ENCODE data around the gene NOXO1. TPM values are rescaled to one million over a fixed set of nuclear protein-coding genes. Genes with fewer than 3 reads are reported as not detected.
"Not testable (repeated sequence)": the region's sequence is repeated elsewhere in the genome, so short reads cannot be mapped to it uniquely, and the experiment has no call there.

Gene NOXO1
- polyA plus RNA-seq, 4 donors = 3.1 to 30.5 (median 10.8) TPM

DNA sequence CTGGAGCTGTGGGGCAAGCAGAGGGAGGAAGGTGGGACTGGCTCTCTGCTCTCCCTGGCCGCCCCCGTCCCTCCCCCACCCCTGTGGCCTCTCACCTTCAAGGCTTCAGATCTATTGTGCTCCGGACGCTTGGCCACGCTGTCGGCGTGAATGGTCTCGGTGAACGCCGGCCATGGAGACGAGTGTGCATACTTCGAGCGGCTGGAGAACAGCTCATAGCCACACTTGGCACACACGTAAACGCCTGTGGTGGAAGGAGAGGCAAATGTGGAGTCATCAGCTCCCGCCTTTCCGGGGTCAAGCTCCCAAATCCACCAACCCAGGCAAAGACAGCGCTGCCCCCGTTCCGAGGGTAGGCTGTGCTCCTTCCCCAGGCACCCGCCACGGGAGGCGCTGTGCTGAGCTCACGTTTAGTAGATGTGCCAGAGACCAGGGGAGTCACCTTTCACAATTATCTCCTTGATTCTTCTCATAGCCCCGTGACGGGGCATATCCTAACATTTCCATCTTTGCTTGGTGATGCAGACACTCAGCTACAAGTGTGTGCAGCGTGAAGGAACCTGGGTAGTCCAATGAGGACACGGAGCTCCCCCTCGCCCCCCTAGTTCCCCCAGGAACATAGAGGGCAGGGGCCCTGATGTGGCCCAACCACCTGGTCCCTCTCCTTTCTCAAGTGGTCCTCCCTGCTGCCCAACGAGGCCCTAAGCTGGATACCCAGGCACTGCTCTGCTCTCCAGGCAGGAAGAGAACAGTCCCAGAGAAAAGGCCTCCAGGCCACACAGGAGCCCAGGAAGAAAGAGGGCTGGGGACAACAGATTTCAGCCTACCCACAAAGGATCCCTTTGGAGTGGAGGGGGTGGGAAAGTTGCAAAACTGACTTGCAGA is 39.9 kb downstream of the NOXO1 start:
- peak overlapping the region; percentile 32 to 87 (median 47) for H3K27ac ChIP-seq (ENCODE audit: low read depth in 1 of 3, low read length in 2 of 3)
- WGBS, 3 donors = 73 to 82% (median 76%) methylated on average over 28 to 30 of the region's 30 CpGs
- DNase-seq = no peak
- H3K4me1 ChIP-seq (ENCODE audit: control insufficient read depth in 3 of 3, insufficient read depth in 2 of 3, low read depth in 1 of 3, low read length in 2 of 3) = peaks cover 0 to 44% (median 2%) of the 10 kb centered on the region in 3 donors
- H3K27me3 ChIP-seq (ENCODE audit: control insufficient read depth in 3 of 3, insufficient read depth in 3 of 3, low read length in 3 of 3) = no peaks in the 10 kb centered on the region
- FAIRE-seq = no peak
- H3K4me3 ChIP-seq (ENCODE audit: low read depth in 1 of 3, low read length in 3 of 3) = peak overlapping the region in 1 of 3 donors; percentile 93
- H3K9me3 ChIP-seq (ENCODE audit: control insufficient read depth in 2 of 2, insufficient read depth in 1 of 2, low read depth in 1 of 2, low read length in 1 of 2) = no peaks in the 10 kb centered on the region
- H3K36me3 ChIP-seq (ENCODE audit: control insufficient read depth in 3 of 3, insufficient read depth in 2 of 3, low read depth in 1 of 3, low read length in 3 of 3) = peaks cover 4 to 43% (median 7%) of the 10 kb centered on the region in 3 donors

DNA sequence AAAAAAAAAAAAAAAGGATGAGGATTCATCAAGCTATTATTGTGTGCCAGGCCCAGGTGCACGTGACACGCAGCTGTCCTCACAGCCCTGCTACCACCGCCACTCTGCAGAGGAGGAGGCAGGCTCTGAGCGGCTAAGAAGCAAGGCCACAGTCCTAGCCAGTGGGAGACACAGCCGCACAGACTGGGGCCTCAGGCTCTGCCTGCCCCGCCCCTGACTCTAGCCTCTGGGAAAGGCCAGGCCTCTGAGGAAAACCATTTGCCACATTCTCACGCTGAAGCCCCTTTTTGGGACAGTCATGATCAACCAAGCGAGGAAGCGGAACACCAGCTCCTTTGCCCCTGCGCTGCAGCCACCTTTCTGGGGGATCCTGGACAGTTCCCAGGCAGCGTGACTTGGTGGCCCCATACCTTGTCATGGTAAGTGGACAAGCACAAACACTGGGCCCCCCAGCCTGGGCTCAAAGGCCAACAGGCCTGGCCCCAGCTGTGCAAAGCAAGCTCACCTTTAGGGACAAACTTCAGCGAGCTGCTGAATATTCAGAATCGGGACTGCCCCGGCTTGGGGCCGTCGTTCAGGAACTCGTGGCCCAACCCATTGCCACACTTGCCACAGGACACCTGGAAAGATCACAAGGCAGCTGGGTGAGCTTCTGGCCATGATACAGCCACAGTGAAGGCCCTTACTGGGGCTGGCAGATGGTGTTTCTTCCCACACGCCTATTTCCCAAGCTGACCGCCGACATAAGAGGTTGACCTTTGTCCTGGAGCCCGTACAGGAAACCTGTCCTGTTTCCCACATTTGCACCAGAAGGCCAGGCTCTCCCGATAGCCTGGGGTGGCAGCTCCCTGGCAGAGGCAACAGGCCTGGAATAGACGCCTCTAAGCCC is 40.8 kb downstream of the NOXO1 start:
- DNase-seq (peak; percentile 70 to 80), FAIRE-seq (no peak)
- H3K27me3 ChIP-seq (ENCODE audit: control insufficient read depth in 3 of 3, insufficient read depth in 3 of 3, low read length in 3 of 3) = no peaks in the 10 kb centered on the region
- peak overlapping the region; percentile 32 to 87 (median 47) for H3K27ac ChIP-seq (ENCODE audit: low read depth in 1 of 3, low read length in 2 of 3)
- H3K9me3 ChIP-seq (ENCODE audit: control insufficient read depth in 2 of 2, insufficient read depth in 1 of 2, low read depth in 1 of 2, low read length in 1 of 2) = no peaks in the 10 kb centered on the region
- WGBS, 3 donors = 26 to 68% (median 44%) methylated on average over 23 of the region's 23 CpGs
- H3K36me3 ChIP-seq (ENCODE audit: control insufficient read depth in 3 of 3, insufficient read depth in 2 of 3, low read depth in 1 of 3, low read length in 3 of 3) = peaks cover 4 to 43% (median 7%) of the 10 kb centered on the region in 3 donors
- peak overlapping the region in 1 of 3 donors; percentile 4 for H3K4me3 ChIP-seq (ENCODE audit: low read depth in 1 of 3, low read length in 3 of 3)
- H3K4me1 ChIP-seq (ENCODE audit: control insufficient read depth in 3 of 3, insufficient read depth in 2 of 3, low read depth in 1 of 3, low read length in 2 of 3) = peaks cover 0 to 47% (median 2%) of the 10 kb centered on the region in 3 donors

DNA sequence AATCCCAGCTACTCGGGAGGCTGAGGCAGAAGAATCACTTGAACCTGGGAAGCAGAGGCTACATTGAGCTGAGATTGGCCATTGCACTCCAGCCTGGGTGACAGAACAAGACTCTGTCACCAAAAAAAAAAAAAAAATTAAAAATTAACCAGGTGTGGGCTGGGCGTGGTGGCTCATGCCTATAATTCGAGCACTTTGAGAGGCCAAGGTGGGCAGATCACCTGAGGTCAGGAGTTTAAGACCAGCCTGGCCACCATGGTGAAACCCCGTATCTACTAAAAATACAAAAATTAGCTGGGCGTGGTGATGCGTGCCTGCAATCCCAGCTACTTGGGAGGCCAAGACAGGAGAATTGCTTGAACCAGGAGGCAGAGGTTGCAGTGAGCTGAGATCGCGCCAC is 41.4 kb downstream of the NOXO1 start:
- peak overlapping the region in 1 of 3 donors; percentile 87 for H3K27ac ChIP-seq (ENCODE audit: low read depth in 1 of 3, low read length in 2 of 3)
- not testable (repeated sequence) for H3K9me3 ChIP-seq (ENCODE audit: control insufficient read depth in 2 of 2, insufficient read depth in 1 of 2, low read depth in 1 of 2, low read length in 1 of 2); FAIRE-seq

DNA sequence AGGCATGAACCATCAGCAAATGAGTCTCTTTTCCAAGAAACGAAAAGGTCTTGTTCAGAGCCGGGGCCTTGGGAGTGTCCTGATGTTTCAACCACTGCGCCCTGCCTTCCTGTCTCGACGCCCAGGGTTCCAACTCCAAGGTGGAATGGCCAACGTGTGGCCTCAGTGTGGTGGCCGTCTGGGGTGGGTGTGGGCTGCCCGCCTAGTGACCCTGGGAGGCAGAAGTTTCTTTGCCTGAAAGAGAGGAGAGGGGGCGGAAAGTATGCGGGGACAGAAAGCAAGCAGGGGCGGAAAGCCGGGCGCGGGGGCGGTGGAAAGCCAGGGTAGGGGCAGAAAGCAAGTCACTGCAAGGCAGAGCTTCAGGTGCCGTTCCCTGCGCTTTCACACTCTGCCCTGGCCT is 42.4 kb downstream of the NOXO1 start:
- WGBS, 3 donors = 90 to 93% (median 92%) methylated on average over 17 of the region's 17 CpGs
- no peaks in the 10 kb centered on the region for H3K27me3 ChIP-seq (ENCODE audit: control insufficient read depth in 3 of 3, insufficient read depth in 3 of 3, low read length in 3 of 3)
- FAIRE-seq (no peak), DNase-seq (no peak)
- H3K4me1 ChIP-seq (ENCODE audit: control insufficient read depth in 3 of 3, insufficient read depth in 2 of 3, low read depth in 1 of 3, low read length in 2 of 3) = peaks cover 0 to 49% (median 2%) of the 10 kb centered on the region in 3 donors
- peak overlapping the region in 1 of 3 donors; percentile 87 for H3K27ac ChIP-seq (ENCODE audit: low read depth in 1 of 3, low read length in 2 of 3)
- H3K9me3 ChIP-seq (ENCODE audit: control insufficient read depth in 2 of 2, insufficient read depth in 1 of 2, low read depth in 1 of 2, low read length in 1 of 2) = no peaks in the 10 kb centered on the region
- peaks cover 4 to 43% (median 7%) of the 10 kb centered on the region in 3 donors for H3K36me3 ChIP-seq (ENCODE audit: control insufficient read depth in 3 of 3, insufficient read depth in 2 of 3, low read depth in 1 of 3, low read length in 3 of 3)
- H3K4me3 ChIP-seq (ENCODE audit: low read depth in 1 of 3, low read length in 3 of 3) = no peak overlapping the region

More for the DNA sequence above, 41.4 kb downstream of the NOXO1 start:
- Histone ChIP-seq H3K4me1 (ENCODE audit: control insufficient read depth in 3 of 3, insufficient read depth in 2 of 3, low read depth in 1 of 3, low read length in 2 of 3) (peaks cover 0 to 49% (median 2%) of the 10 kb centered on the region in 3 donors), H3K36me3 (ENCODE audit: control insufficient read depth in 3 of 3, insufficient read depth in 2 of 3, low read depth in 1 of 3, low read length in 3 of 3) (peaks cover 4 to 43% (median 7%) of the 10 kb centered on the region in 3 donors)
- peak; percentile 42 to 61 for DNase-seq
- WGBS, 3 donors = 24 to 76% (median 48%) methylated on average over 8 of the region's 8 CpGs
- H3K4me3 ChIP-seq (ENCODE audit: low read depth in 1 of 3, low read length in 3 of 3); H3K27me3 ChIP-seq (ENCODE audit: control insufficient read depth in 3 of 3, insufficient read depth in 3 of 3, low read length in 3 of 3): not testable (repeated sequence)

DNA sequence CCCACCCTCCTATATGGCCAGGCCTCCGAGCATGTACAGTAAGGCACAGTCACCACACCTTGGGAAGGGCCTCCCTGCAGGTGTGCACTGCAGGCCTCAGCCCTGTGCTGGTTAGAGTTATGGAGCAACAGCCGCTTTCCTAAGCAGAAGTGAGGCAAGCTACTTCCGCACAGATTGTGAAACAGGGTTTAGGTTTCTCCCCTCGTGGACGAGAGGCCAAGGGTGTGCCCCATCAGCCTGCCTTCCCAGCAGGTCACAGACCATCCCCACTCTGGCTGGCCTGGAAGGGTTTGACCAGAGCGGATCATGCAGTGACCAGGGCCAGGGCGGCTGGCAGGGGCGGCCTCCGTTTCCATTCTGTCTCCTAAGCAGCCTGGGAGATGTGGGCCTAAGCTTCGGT is 43.0 kb downstream of the NOXO1 start:
- Histone ChIP-seq H3K27me3 (ENCODE audit: control insufficient read depth in 3 of 3, insufficient read depth in 3 of 3, low read length in 3 of 3) (no peaks in the 10 kb centered on the region), H3K4me1 (ENCODE audit: control insufficient read depth in 3 of 3, insufficient read depth in 2 of 3, low read depth in 1 of 3, low read length in 2 of 3) (peaks cover 0 to 49% (median 2%) of the 10 kb centered on the region in 3 donors), H3K9me3 (ENCODE audit: control insufficient read depth in 2 of 2, insufficient read depth in 1 of 2, low read depth in 1 of 2, low read length in 1 of 2) (no peaks in the 10 kb centered on the region), H3K27ac (ENCODE audit: low read depth in 1 of 3, low read length in 2 of 3) (peak overlapping the region in 1 of 3 donors; percentile 87), H3K4me3 (ENCODE audit: low read depth in 1 of 3, low read length in 3 of 3) (no peak overlapping the region), H3K36me3 (ENCODE audit: control insufficient read depth in 3 of 3, insufficient read depth in 2 of 3, low read depth in 1 of 3, low read length in 3 of 3) (peaks cover 4 to 43% (median 7%) of the 10 kb centered on the region in 3 donors)
- WGBS, 3 donors = 91 to 96% (median 95%) methylated on average over 10 of the region's 10 CpGs
- DNase-seq (peak in 1 of 2 donors; percentile 41), FAIRE-seq (no peak)

DNA sequence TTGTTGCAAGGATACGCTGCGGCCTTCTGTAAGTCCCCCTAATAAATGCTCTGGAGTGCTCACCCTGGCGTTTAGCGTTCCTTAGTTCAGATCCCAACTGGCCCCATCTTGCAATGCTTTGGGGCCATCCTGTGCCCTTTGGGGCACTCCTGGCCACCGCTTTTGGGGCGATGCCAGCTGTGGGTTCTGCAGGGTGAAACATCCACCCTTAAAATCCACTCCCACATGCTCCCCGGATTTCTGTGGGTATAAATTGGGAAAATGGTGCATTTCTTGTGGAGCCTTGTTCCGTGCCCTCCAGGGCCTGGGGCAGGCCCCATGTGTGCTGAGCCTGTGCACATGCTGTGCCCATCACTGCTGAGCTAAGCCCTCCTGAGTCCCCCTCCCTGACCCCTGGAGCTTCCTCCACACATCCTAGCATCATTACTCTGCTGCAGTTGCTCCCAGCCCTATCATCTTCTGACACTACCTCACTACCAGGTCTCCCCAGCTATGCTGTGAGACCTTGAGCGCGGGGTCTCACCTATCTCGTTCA is 44.3 kb downstream of the NOXO1 start:
- 90 to 94% (median 93%) methylated on average over 11 of the region's 11 CpGs for WGBS, 3 donors
- DNase-seq (no peak), FAIRE-seq (no peak)
- H3K4me3 ChIP-seq (ENCODE audit: low read depth in 1 of 3, low read length in 3 of 3) = no peak overlapping the region
- peaks cover 4 to 43% (median 7%) of the 10 kb centered on the region in 3 donors for H3K36me3 ChIP-seq (ENCODE audit: control insufficient read depth in 3 of 3, insufficient read depth in 2 of 3, low read depth in 1 of 3, low read length in 3 of 3)
- no peaks in the 10 kb centered on the region for H3K9me3 ChIP-seq (ENCODE audit: control insufficient read depth in 2 of 2, insufficient read depth in 1 of 2, low read depth in 1 of 2, low read length in 1 of 2)
- H3K4me1 ChIP-seq (ENCODE audit: control insufficient read depth in 3 of 3, insufficient read depth in 2 of 3, low read depth in 1 of 3, low read length in 2 of 3) = peaks cover 0 to 44% (median 2%) of the 10 kb centered on the region in 3 donors
- no peak overlapping the region for H3K27ac ChIP-seq (ENCODE audit: low read depth in 1 of 3, low read length in 2 of 3)
- H3K27me3 ChIP-seq (ENCODE audit: control insufficient read depth in 3 of 3, insufficient read depth in 3 of 3, low read length in 3 of 3) = no peaks in the 10 kb centered on the region

DNA sequence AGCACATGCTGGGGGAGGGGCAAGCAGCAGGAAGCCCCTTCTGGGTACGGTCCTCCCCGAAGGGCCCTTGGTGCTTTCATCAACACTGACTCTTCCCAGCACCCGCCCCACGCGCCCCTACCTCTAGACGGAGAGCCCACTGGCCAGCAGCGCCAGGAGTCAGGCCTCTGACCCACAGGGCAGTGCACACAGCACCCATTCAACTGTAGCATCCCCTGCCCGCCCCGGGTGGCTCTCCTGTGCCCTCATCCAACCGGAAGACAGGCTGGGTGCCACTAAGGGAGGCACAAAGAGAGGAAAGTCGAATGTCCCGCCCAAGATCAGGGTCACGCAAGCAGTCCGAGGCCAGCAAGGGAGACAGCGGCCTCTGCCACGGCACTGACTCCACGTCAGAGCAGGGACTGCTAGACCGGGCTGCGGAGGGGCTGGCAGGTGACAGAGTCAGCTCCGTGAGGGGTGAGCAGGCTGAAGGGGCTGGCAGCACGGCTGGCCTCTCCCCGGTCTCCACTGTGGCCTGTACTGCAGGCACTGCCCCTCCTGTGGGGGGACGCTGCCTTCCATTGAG is 48.1 kb downstream of the NOXO1 start:
- Histone ChIP-seq H3K27ac (ENCODE audit: low read depth in 1 of 3, low read length in 2 of 3) (no peak overlapping the region), H3K36me3 (ENCODE audit: control insufficient read depth in 3 of 3, insufficient read depth in 2 of 3, low read depth in 1 of 3, low read length in 3 of 3) (peaks cover 0 to 16% (median under 1%) of the 10 kb centered on the region in 3 donors), H3K27me3 (ENCODE audit: control insufficient read depth in 3 of 3, insufficient read depth in 3 of 3, low read length in 3 of 3) (no peaks in the 10 kb centered on the region), H3K4me3 (ENCODE audit: low read depth in 1 of 3, low read length in 3 of 3) (no peak overlapping the region), H3K4me1 (ENCODE audit: control insufficient read depth in 3 of 3, insufficient read depth in 2 of 3, low read depth in 1 of 3, low read length in 2 of 3) (peaks cover 0 to 21% (median 0%) of the 10 kb centered on the region in 3 donors), H3K9me3 (ENCODE audit: control insufficient read depth in 2 of 2, insufficient read depth in 1 of 2, low read depth in 1 of 2, low read length in 1 of 2) (no peaks in the 10 kb centered on the region)
- FAIRE-seq = no peak
- no peak for DNase-seq
- WGBS, 3 donors = 69 to 77% (median 76%) methylated on average over 23 of the region's 23 CpGs

All from small intestine (tissue), 7 donors.